IPS-NIHi7 (cell line): ENCODE data around the gene BMAL2.

Source experiments
- DNase-seq: peaks from one replicate; pipeline ENCODE4 v3.0.0; 2012; ENCODE audit warnings: mixed read lengths; ENCODE audit errors: extremely low spot score

Gene BMAL2

DNA sequence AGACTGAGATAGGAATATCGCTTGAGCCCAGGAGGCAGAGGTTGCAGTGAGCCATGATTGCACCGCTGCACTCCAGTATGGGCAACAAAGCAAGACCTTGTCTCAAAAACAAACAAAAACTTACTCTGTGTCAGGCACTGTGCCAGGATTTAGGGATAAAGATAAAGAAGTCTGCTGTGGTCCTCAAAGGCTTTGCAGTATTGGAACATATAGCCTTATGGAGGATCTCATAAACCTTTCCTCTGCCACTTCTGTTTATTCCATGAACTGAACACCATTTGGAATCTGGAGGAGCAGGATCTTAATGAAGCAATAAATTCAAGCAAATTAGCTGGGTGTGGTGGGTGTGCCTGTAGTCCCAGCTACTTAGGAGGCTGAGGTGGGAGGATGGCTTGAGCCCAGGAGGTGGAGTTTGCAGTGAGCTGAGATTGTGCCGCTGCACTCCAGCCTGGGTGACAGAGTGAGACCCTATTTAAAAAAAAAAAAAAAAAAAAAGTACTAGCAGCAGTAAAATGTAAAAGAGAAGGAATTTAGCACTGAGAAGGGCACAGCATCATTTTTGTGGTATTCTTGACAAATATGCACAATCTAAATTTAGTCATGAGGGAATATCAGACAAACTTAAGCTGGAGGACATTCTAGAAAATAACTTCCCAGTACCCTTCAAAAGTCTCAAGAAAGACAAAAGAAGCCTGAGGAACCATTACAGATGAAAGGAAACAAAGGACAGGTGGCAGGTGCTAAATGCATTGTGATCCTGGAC is 27.1 kb downstream of the BMAL2 start:
- DNase-seq, result no peak

GRCh38 chr12:27361372-27361771 is 28.7 kb downstream of the BMAL2 start:
- no peak for DNase-seq

DNA sequence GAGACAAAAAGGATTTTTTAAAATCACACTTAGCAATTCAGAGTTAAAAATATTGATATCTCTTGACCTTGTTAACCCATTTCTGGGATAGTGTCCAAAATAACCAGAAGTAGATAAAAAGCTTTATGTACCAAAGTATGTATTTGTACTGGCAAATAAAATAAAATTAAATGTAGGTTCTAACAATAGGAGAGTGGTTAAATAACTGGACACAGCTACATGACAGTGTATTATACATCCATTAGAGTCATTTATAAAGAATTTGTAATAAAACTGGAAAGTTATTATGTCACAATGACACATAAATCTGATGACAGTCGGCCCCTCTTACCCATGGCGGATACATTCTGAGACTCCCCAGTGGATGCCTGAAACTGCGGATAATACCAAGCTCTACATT is 34.0 kb downstream of the BMAL2 start:
- no peak for DNase-seq

DNA sequence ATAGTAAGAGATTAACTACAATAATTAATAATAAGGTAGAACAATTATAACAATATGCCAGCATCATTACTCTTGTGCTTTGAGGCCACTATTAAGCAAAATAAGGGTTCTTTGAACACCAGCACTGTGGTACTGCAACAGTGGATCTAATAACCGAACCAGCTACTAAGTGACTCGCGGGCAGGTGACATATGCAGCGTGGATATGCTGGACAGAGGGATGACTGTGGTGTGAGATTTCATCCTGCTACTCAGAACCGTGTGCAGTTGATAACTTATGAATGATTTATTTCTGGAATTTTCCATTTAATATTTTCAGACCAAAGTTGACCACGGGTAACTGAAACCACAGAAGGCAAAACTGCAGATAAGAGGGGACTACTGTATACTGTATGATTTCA is 34.4 kb downstream of the BMAL2 start:
- no peak for DNase-seq

DNA sequence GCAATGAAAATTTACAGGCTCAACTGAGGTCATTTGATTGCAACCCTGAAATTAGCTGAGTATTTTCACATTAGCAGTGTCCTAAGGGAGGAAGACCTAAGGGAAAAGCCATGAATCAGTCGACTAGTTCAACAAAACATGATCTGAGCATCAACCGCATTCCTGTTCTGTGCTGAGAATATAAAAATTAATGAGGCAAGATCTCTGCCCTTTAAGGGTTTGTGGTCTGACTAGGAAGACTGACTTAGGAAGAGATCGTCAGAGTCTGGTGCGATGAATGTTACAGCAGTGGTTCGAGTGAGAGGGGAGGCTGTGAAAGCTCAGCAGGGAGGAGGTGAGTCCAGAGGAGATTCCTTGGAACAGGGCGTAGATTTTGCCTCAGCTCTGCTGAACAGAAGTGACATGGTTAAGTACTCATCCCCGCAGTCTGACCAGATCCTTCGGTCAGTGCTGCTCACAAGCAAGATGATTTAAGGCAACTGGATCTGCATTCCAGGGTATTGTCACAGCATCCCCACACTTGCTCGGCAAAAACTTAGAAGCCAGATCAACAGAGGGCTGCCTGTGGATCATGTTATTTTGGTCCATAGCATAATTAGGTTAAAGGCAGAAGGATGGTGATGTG is 49.6 kb downstream of the BMAL2 start:
- DNase-seq, result no peak
